ENCODE data around the gene ZBTB20. TPM values are rescaled to one million over a fixed set of nuclear protein-coding genes. Genes with fewer than 3 reads are reported as not detected.
"Not testable (repeated sequence)": the region's sequence is repeated elsewhere in the genome, so short reads cannot be mapped to it uniquely, and the experiment has no call there.

The ZBTB20 gene
- total and polyA plus RNA-seq, 10 donors, result 0.32 to 89.7 (median 71.8) TPM

DNA sequence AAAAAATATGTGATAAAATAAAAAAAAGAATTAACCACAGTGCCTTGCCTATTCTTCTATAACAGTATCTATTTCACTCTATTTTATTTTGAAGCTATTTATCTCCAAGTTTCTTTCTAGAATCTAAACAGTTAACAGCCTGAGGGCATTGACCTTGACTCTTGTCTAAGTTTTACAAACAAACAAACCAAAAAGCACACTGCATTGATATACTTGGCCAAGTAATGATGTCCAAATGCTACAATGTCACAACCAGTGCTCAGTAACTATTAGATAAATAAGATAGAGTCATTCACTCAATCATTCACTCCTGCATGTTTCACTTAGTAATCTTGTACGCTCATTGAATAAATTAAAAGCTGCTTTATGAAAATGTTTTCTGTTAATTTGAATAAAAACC, 466.8 kb downstream of the ZBTB20 start:
- TF ChIP-seq POLR2A (IDR thresholded peaks at IDR 0.05) (no peak), CTCF (IDR thresholded peaks at IDR 0.05 in 8 of 11, conservative IDR thresholded peaks at IDR 0.05 in 3 of 11) (no peak), POLR2AphosphoS5 (IDR thresholded peaks at IDR 0.05) (no peak)
- H3K27ac ChIP-seq, result no peak overlapping the region
- intact Hi-C loops (cut with DNase I; ENCODE audit: low total_unique reads), result no loop called here

GRCh38 chr3:114679773-114680172, 467.3 kb downstream of the ZBTB20 start:
- H3K4me3 ChIP-seq; H3K27me3 ChIP-seq (replicated peaks in 1 of 7); intact Hi-C loops (cut with DNase I; ENCODE audit: low total_unique reads); H3K27ac ChIP-seq; H3K9me3 ChIP-seq; DNase-seq; H3K36me3 ChIP-seq; H3K4me1 ChIP-seq: not testable (repeated sequence)
- WGBS, 5 donors, result 93 to 99% (median 95%) methylated on average over 3 of the region's 3 CpGs

More for the DNA sequence above, 466.8 kb downstream of the ZBTB20 start:
- no peak for DNase-seq
- Histone ChIP-seq H3K27me3 (replicated peaks in 1 of 7) (no peaks in the 10 kb centered on the region), H3K36me3 (no peaks in the 10 kb centered on the region), H3K4me1 (no peaks in the 10 kb centered on the region), H3K9me3 (peaks cover 0 to 9% (median 3%) of the 10 kb centered on the region in 8 donors), H3K4me3 (no peak overlapping the region)
- WGBS, 5 donors, result 89 to 100% (median 94%) methylated on average over 1 of the region's 1 CpG

DNA sequence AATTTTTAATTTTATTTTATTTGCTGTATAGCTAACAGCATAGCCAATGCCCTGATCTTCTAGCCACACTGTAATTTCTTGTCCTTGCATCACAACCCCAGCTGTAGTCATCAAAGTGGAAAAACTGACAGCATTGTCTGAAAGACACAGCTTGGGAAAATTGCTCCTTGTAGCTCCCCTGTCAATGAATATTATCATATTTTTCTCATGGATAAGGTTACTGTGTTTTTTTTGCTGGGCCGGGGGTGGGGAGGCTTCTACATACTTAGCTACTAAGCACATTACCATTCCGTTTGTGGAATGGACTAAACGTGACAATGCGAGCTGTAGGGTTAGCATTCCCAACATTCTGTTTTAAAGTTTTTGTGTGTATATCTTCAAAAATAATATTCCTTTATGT, 472.0 kb downstream of the ZBTB20 start:
- no peaks in the 10 kb centered on the region for H3K36me3 ChIP-seq
- DNase-seq, result no peak
- no peaks in the 10 kb centered on the region for H3K27me3 ChIP-seq (replicated peaks in 1 of 7)
- H3K4me3 ChIP-seq, result no peak overlapping the region
- H3K4me1 ChIP-seq, result no peaks in the 10 kb centered on the region
- 91 to 96% (median 95%) methylated on average over 4 of the region's 4 CpGs for WGBS, 5 donors
- H3K9me3 ChIP-seq, result peaks cover 0 to 6% (median 3%) of the 10 kb centered on the region in 8 donors
- TF ChIP-seq POLR2AphosphoS5 (IDR thresholded peaks at IDR 0.05) (no peak), POLR2A (IDR thresholded peaks at IDR 0.05) (no peak), CTCF (IDR thresholded peaks at IDR 0.05 in 8 of 11, conservative IDR thresholded peaks at IDR 0.05 in 3 of 11) (no peak)
- intact Hi-C loops (cut with DNase I; ENCODE audit: low total_unique reads), result no loop called here
- H3K27ac ChIP-seq, result no peak overlapping the region

GRCh38 chr3:114674036-114674435, 473.1 kb downstream of the ZBTB20 start:
- Histone ChIP-seq H3K4me3 (no peak overlapping the region), H3K27ac (no peak overlapping the region), H3K27me3 (replicated peaks in 1 of 7) (no peaks in the 10 kb centered on the region), H3K4me1 (no peaks in the 10 kb centered on the region), H3K9me3 (no peaks in the 10 kb centered on the region), H3K36me3 (no peaks in the 10 kb centered on the region)
- TF ChIP-seq POLR2AphosphoS5 (IDR thresholded peaks at IDR 0.05) (no peak), POLR2A (IDR thresholded peaks at IDR 0.05) (no peak), CTCF (IDR thresholded peaks at IDR 0.05 in 8 of 11, conservative IDR thresholded peaks at IDR 0.05 in 3 of 11) (no peak)
- DNase-seq, result no peak
- intact Hi-C loops (cut with DNase I; ENCODE audit: low total_unique reads), result no loop called here
- 85 to 94% (median 88%) methylated on average over 2 of the region's 2 CpGs for WGBS, 5 donors

DNA sequence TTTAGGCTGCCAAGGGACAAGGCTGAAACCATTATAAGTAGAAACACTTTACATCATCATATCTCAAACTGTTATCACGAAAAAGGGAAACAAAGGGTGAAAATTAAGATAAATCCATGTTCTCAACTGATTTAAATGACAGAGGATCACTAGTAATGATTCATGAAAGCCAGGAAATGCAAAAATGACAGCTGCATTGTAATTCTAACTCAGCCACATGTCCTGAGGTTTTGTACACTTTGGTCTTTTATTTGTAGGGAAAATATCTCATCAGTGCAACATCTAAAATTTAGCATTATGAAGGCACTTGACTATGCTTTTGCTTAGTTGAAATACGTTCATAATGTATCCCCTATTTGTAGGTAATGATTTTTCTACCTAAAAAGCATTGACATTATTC, 473.6 kb downstream of the ZBTB20 start:
- WGBS, 5 donors, result 61 to 79% (median 74%) methylated on average over 2 of the region's 2 CpGs
- H3K27me3 ChIP-seq (replicated peaks in 1 of 7), result no peaks in the 10 kb centered on the region
- no peaks in the 10 kb centered on the region for H3K9me3 ChIP-seq
- no peaks in the 10 kb centered on the region for H3K36me3 ChIP-seq
- H3K4me1 ChIP-seq, result no peaks in the 10 kb centered on the region
- no peak for TF ChIP-seq POLR2AphosphoS5 (IDR thresholded peaks at IDR 0.05)
- no peak for TF ChIP-seq CTCF (IDR thresholded peaks at IDR 0.05 in 8 of 11, conservative IDR thresholded peaks at IDR 0.05 in 3 of 11)
- no peak for TF ChIP-seq POLR2A (IDR thresholded peaks at IDR 0.05)
- no peak for DNase-seq
- no peak overlapping the region for H3K4me3 ChIP-seq
- H3K27ac ChIP-seq, result no peak overlapping the region
- intact Hi-C loops (cut with DNase I; ENCODE audit: low total_unique reads), result no loop called here

Data from spleen (tissue), 11 donors.